Measurements from ENCODE around the gene AQP1. TPM values are rescaled to one million over a fixed set of nuclear protein-coding genes. Genes with fewer than 3 reads are reported as not detected.

Gene AQP1
- polyA plus RNA-seq, 2 of the 4 experiments (the other 2 are of a cell fraction): 0.49 to 0.58 TPM

DNA sequence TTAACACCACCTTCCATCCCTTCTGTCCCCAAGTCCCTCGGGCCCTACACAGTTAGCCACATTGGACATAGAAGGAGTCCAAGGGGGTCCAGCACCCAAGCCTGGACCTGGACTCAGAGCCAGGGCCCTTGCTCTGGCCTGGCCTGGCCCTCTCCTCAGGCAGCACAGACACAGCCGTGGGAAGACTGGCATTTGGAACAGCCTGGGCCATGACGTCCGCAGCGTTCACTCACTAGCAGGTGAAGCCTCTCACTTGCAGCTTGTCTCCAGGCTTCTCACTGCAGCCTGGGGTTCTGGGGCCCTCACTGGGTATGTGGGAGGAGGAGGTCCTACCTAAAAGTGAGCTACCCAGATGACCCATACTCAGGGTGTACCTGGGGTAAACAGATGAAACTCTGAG lies 33.7 kb upstream of the AQP1 start:
- no peak for ATAC-seq
- 89% methylated on average over 4 of the region's 5 CpGs for WGBS (ENCODE audit: missing lambda C conversion rate)
- Histone ChIP-seq H3K9me3 (no peaks in the 10 kb centered on the region), H3K4me3 (no peak overlapping the region), H3K4me2 (no peak overlapping the region), H3K27ac (no peak overlapping the region), H3K4me1 (no peaks in the 10 kb centered on the region)
- TF ChIP-seq FOSB (CRISPR knock-in tag; IDR thresholded peaks at IDR 0.05): no peak
- no peak for TF ChIP-seq HDAC2 (IDR thresholded peaks at IDR 0.05)
- TF ChIP-seq KDM5A (IDR thresholded peaks at IDR 0.05): no peak
- TF ChIP-seq, protein P1, sequence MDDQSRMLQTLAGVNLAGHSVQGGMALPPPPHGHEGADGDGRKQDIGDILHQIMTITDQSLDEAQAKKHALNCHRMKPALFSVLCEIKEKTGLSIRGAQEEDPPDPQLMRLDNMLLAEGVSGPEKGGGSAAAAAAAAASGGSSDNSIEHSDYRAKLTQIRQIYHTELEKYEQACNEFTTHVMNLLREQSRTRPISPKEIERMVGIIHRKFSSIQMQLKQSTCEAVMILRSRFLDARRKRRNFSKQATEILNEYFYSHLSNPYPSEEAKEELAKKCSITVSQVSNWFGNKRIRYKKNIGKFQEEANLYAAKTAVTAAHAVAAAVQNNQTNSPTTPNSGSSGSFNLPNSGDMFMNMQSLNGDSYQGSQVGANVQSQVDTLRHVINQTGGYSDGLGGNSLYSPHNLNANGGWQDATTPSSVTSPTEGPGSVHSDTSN (IDR thresholded peaks at IDR 0.05): no peak
- CTCF ChIA-PET: interaction anchor here (0.9 to 1.1 kb wide), 2 partner anchors 10 to 11 kb away, joined by 3 read pairs; no protein-coding TSS in a partner anchor
- FAIRE-seq: no peak
- DNase-seq (ENCODE audit: low read depth in 1 of 2, low spot score in 1 of 2): no peak
- POLR2A ChIA-PET: no interaction called here

DNA sequence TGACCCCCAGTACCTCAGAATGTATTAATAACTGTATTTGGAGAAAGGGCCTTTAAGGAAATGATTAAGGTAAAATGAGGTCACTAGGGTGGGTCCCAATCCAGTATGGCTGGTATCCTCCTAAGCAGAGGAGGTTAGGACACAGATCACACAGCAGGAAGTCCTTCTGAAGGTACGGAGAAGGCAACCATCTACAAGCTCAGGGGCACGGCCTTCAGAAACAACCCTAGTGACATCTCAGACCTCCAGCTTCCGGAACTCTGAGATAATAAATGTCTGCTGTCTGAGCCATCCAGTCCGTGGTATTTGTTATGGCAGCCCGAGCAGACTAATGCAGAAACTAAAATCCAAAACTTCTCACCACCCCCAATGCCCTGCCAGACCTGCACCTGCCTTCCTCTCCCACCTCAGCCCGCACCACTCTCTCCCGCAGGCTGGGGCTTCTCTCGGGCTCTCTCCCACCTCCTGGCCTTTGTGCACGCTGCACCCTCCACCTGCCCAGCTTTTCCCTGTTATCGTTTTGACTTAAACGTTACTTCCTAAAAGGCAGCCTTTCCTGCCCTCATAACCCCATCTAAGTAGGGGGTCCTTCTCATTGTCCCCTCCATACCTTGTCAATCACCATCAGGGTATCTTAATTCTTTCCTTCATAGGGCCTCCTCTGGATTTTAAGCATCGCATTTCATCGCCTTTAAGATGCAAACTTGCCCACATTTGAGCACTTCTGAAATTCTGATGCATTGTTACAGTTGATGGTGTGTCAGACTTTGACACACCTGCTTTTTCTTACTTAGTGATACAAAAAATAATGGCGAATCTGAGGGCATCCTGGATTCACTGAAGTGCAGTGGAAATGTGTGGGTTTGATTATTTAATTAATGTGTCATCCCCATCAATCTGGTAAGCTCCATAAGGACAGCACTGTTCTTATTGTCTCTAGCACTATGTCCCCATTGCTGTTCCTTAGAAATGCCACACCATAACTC lies 32.2 kb upstream of the AQP1 start:
- no peaks in the 10 kb centered on the region for H3K4me1 ChIP-seq
- H3K4me2 ChIP-seq: no peak overlapping the region
- H3K9me3 ChIP-seq: no peaks in the 10 kb centered on the region
- no peak for TF ChIP-seq EHF (CRISPR knock-in tag; IDR thresholded peaks at IDR 0.05)
- TF ChIP-seq RAD21 (conservative IDR thresholded peaks at IDR 0.05 in 1 of 2, IDR thresholded peaks at IDR 0.05 in 1 of 2): no peak
- no peak for TF ChIP-seq TFCP2L1 (CRISPR knock-in tag; IDR thresholded peaks at IDR 0.05)
- TF ChIP-seq, protein P2, sequence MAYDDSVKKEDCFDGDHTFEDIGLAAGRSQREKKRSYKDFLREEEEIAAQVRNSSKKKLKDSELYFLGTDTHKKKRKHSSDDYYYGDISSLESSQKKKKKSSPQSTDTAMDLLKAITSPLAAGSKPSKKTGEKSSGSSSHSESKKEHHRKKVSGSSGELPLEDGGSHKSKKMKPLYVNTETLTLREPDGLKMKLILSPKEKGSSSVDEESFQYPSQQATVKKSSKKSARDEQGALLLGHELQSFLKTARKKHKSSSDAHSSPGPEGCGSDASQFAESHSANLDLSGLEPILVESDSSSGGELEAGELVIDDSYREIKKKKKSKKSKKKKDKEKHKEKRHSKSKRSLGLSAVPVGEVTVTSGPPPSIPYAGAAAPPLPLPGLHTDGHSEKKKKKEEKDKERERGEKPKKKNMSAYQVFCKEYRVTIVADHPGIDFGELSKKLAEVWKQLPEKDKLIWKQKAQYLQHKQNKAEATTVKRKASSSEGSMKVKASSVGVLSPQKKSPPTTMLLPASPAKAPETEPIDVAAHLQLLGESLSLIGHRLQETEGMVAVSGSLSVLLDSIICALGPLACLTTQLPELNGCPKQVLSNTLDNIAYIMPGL (CRISPR knock-in tag; IDR thresholded peaks at IDR 0.05; ENCODE audit: borderline replicate concordance): no peak
- no peak for TF ChIP-seq FOXS1 (CRISPR knock-in tag; IDR thresholded peaks at IDR 0.05)
- TF ChIP-seq ESRRA (IDR thresholded peaks at IDR 0.05; ENCODE audit: borderline replicate concordance, low read length): no peak
- no peak for TF ChIP-seq GATA3 (IDR thresholded peaks at IDR 0.05; ENCODE audit: borderline replicate concordance)
- TF ChIP-seq NPAS2 (CRISPR knock-in tag; IDR thresholded peaks at IDR 0.05; ENCODE audit: borderline replicate concordance): no peak
- TF ChIP-seq EP300 (IDR thresholded peaks at IDR 0.05): no peak
- TF ChIP-seq POLR2A (IDR thresholded peaks at IDR 0.05; ENCODE audit: low read length): no peak
- TF ChIP-seq, protein P1 (IDR thresholded peaks at IDR 0.05): no peak
- TF ChIP-seq, protein P3, sequence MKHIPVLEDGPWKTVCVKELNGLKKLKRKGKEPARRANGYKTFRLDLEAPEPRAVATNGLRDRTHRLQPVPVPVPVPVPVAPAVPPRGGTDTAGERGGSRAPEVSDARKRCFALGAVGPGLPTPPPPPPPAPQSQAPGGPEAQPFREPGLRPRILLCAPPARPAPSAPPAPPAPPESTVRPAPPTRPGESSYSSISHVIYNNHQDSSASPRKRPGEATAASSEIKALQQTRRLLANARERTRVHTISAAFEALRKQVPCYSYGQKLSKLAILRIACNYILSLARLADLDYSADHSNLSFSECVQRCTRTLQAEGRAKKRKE (CRISPR knock-in tag; IDR thresholded peaks at IDR 0.05; ENCODE audit: low read depth): no peak
- TF ChIP-seq ZNF302 (CRISPR knock-in tag; IDR thresholded peaks at IDR 0.05): no peak
- no peak for TF ChIP-seq HOXA7 (CRISPR knock-in tag; IDR thresholded peaks at IDR 0.05)
- TF ChIP-seq, protein P4, sequence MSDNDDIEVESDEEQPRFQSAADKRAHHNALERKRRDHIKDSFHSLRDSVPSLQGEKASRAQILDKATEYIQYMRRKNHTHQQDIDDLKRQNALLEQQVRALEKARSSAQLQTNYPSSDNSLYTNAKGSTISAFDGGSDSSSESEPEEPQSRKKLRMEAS (IDR thresholded peaks at IDR 0.05): no peak
- no peak overlapping the region for H3K4me3 ChIP-seq
- ChIA-PET CTCF (interaction anchor here (0.6 to 0.9 kb wide), 2 partner anchors 11 to 28 kb away, joined by 3 read pairs; no protein-coding TSS in a partner anchor), POLR2A (no interaction called here)
- DNase-seq (ENCODE audit: low read depth in 1 of 2, low spot score in 1 of 2): no peak
- FAIRE-seq: no peak
- no peak overlapping the region for H3K27ac ChIP-seq
- no peak for ATAC-seq
- 81% methylated on average over 14 of the region's 14 CpGs for WGBS (ENCODE audit: missing lambda C conversion rate)

Data from A549 (cell line).